Adrenal gland (tissue), 5 donors: Measurements from ENCODE around the gene RNF112.

ENCODE experiments used
- CTCF ChIP-seq, 6 experiments: fragments of 450-650 bp in 4 of 6; fragments of 200-600 bp in 2 of 6; sonication (generic) in 1 of 6; IDR thresholded peaks; 1 replicate in 5 of 6; 2 replicates in 1 of 6; pipeline versions ENCODE4 v1.5.1 to v1.8.0; 2016 to 2021; ENCODE audit warnings: antibody characterized with exemption in 6 of 6, mild to moderate bottlenecking in 2 of 6, moderate library complexity in 1 of 6
- POLR2A ChIP-seq, 2 donors: fragments of 450-650 bp; IDR thresholded peaks; one replicate each; pipeline ENCODE4 v1.6.1; 2017; ENCODE audit warnings: antibody characterized with exemption in 2 of 2, mild to moderate bottlenecking in 2 of 2, moderate library complexity in 1 of 2
- donor health status: DM: no; HTN: no; CAD: no.

GRCh38 chr17:19377602-19378415 is 33.2 kb upstream of the RNF112 start:
- TF ChIP-seq CTCF (IDR thresholded peaks at IDR 0.05) (no peak), POLR2A (IDR thresholded peaks at IDR 0.05) (peak; percentile 46 to 87)
